ENCODE data around the gene ALKBH4. TPM values are rescaled to one million over a fixed set of nuclear protein-coding genes. Genes with fewer than 3 reads are reported as not detected.

ALKBH4 gene
- total RNA-seq (2021; fragmentation: NEBNext Ultra II Directional; extraction: Animal tissue kit (Norgen Biotek cat#: 25700)) (16.6 and 17.7 TPM in 2 replicates), polyA plus RNA-seq (2011; rRNA removed) (10.2 and 14.2 TPM in 2 replicates), polyA minus RNA-seq (2011; rRNA and poly(A)+ RNA removed) (1.9 and 3.4 TPM in 2 replicates)
- polyA plus RNA-seq (2011; cell fraction: cytosol; rRNA removed) = 14.9 TPM
- 7.7 TPM for polyA plus RNA-seq (2011; cell fraction: nucleus; rRNA removed)
- 10.7 to 14.9 TPM (median 12.4 TPM) in 4 replicates for polyA plus RNA-seq (2012, experiment 1 of 2)
- polyA plus RNA-seq (2012, experiment 2 of 2) = 13.3 TPM
- 12.5 TPM for polyA plus RNA-seq (2013, experiment 1 of 2)
- 12.3 TPM for polyA plus RNA-seq (2013, experiment 2 of 2)
- 6.5 TPM for polyA minus RNA-seq (2011; cell fraction: cytosol; rRNA and poly(A)+ RNA removed)
- polyA minus RNA-seq (2011; cell fraction: nucleus; rRNA and poly(A)+ RNA removed) = 7.7 TPM
- long read RNA-seq, experiment 1, partial matches to known transcripts = 4 of 9 reads
- long read RNA-seq, experiment 1, other reads (novel, unspliced or antisense) = 0 of 9 reads
- long read RNA-seq, experiment 2, transcript ALKBH4-201 (3 exons, 2,105 nt) = major isoform, 13 of 16 reads
- long read RNA-seq, experiment 2, partial matches to known transcripts = 0 of 16 reads
- long read RNA-seq, experiment 2, other reads (novel, unspliced or antisense) = 1 of 16 reads

DNA sequence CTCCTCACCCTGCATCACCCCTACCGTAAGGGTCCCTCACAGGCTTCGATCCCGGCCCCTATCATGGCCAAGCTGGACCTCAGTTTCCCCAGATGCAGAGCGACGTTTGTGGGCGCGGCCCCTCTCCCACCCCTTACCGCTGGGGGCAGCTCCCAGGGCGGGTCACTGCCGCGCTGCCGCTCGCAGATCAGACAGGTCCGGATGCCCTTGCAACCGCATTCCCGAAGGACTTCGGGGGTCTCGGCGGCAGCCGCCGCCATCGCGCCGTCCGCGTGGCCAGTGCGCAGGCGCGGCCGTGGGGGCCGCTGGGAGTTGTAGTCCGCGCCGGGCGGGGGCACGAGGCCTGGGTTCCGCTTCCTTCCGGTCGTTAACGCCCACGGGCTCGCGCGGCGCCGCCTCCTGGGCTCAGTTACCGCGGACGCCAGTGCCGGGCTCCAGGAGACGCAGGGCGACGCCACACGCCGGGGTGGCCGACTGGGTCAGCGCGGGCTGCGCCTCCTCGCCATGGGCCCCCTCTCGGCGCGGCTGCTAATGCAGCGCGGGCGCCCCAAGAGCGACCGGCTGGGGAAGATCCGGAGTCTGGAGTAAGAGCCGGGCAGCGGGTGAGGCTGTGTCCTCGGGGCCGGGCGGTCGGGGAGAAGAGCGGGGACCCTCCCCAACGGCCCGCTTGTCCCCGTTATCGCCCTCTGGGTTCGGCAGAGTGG lies at the start of gene ALKBH4, which contains the start of gene LRWD1:
ALKBH4 (minus strand) TSS at position 287 of the 704 bp plus-strand sequence; CDS start at position 260, 27 bp downstream.
LRWD1 (plus strand) TSS at position 408 of the 704 bp plus-strand sequence; CDS start at position 505, 97 bp downstream.
- peak within 1 kb of the TSS; percentile 64 for H2AFZ ChIP-seq (ENCODE audit: low read length)
- H3K9ac ChIP-seq (replicated peaks in 1 of 4; ENCODE audit: extremely low read depth in 1 of 4, low read depth in 3 of 4, low read length in 3 of 4) = peak within 1 kb of the TSS; percentile 68 to 86 (median 82)
- H4K91ac ChIP-seq (replicated peaks; ENCODE audit: insufficient read length, low read length) = peak within 1 kb of the TSS; percentile 93
- peak within 1 kb of the TSS; percentile 82 to 99 (median 88) for H3K4me3 ChIP-seq (ENCODE audit: extremely low read depth in 1 of 4, insufficient read depth in 2 of 4, low read depth in 3 of 4, low read length in 4 of 4)
- peak within 1 kb of the TSS; percentile 88 to 98 for H3K4me2 ChIP-seq (ENCODE audit: insufficient read depth in 1 of 2, low read depth in 2 of 2, low read length in 2 of 2)
- peak within 1 kb of the TSS; percentile 12; the same call in 1 of the 2 replicates for H3K27ac ChIP-seq (ENCODE audit: low read depth, low read length)
- no peak within 1 kb of the TSS for H3K14ac ChIP-seq (ENCODE audit: insufficient read length)
- H3K9me3 ChIP-seq (ENCODE audit: insufficient read depth in 2 of 2, low read depth in 1 of 2, low read length in 1 of 2) = no peaks in the 10 kb centered on the region
- ChIA-PET POLR2A (ENCODE audit: partially characterized antibody) (interaction anchor here (0.8 to 3.5 kb wide), 12 partner anchors 8 to 173 kb away, joined by 3 to 11 read pairs (median 5); no protein-coding TSS in a partner anchor), CTCF (ENCODE audit: partially characterized antibody) (interaction anchor here (0.6 to 2.1 kb wide), 9 partner anchors 15 to 302 kb away, joined by 3 to 8 read pairs (median 5); no protein-coding TSS in a partner anchor)
- no peak within 1 kb of the TSS for H2BK15ac ChIP-seq (ENCODE audit: low read length)
- 1% methylated on average over 44 of the region's 81 CpGs; no CpG with 5 or more reads in 1 of the 2 experiments for WGBS, 2 experiments (ENCODE audit: extremely low coverage in 1 of 2, insufficient coverage in 1 of 2, insufficient read length in 1 of 2, insufficient replicate concordance in 2 of 2, low coverage in 1 of 2, low lambda C conversion rate in 2 of 2, missing lambda C conversion rate in 1 of 2)
- H2BK5ac ChIP-seq (ENCODE audit: low read depth, low read length) = peak within 1 kb of the TSS; percentile 80; the same call in 1 of the 2 replicates
- H3K56ac ChIP-seq (replicated peaks; ENCODE audit: insufficient read length, low read depth, low read length) = peak within 1 kb of the TSS; percentile 90
- peaks cover 9% of the 10 kb centered on the region for H3K79me1 ChIP-seq (ENCODE audit: low read depth, low read length)
- H3K27me3 ChIP-seq (replicated peaks in 1 of 4; ENCODE audit: control insufficient read depth in 3 of 4, extremely low read depth in 1 of 4, insufficient read depth in 3 of 4, low read length in 3 of 4) = no peaks in the 10 kb centered on the region; a peak in 1 of 7 replicates
- peak within 1 kb of the TSS; percentile 94 for H4K8ac ChIP-seq (ENCODE audit: extremely low read depth, insufficient read depth, low read length)
- H2AK5ac ChIP-seq (ENCODE audit: low read depth, low read length) = peak within 1 kb of the TSS; percentile 32; the same call in 1 of the 2 replicates
- no peak within 1 kb of the TSS for H2BK20ac ChIP-seq (ENCODE audit: low read length)
- H3K4me1 ChIP-seq (replicated peaks in 1 of 4; ENCODE audit: control insufficient read depth in 3 of 4, insufficient read depth in 4 of 4, low read length in 3 of 4) = peaks cover 0 to 10% (median 1%) of the 10 kb centered on the region in 4 experiments; a peak in 3 of 7 replicates
- DNase-seq (ENCODE audit: low read depth in 1 of 2, low spot score in 2 of 2) = peak; percentile 70 to 97
- H3K18ac ChIP-seq (ENCODE audit: extremely low read depth, low read length) = peak within 1 kb of the TSS; percentile 90
- H3K36me3 ChIP-seq (ENCODE audit: control insufficient read depth in 2 of 4, insufficient read depth in 4 of 4, low read length in 3 of 4) = no peaks in the 10 kb centered on the region; a peak in 3 of 8 replicates
- peaks cover 0 to 7% of the 10 kb centered on the region in 2 experiments for H4K20me1 ChIP-seq (replicated peaks in 1 of 2; ENCODE audit: control insufficient read depth in 1 of 2, insufficient read depth in 2 of 2, low read length in 2 of 2)
- H3K23ac ChIP-seq (ENCODE audit: insufficient read length) = no peak within 1 kb of the TSS
- no peak within 1 kb of the TSS for H2BK12ac ChIP-seq (ENCODE audit: low read depth, low read length)
- H3K23me2 ChIP-seq (ENCODE audit: low read depth, low read length) = peaks cover 5% of the 10 kb centered on the region; the same call in 1 of the 2 replicates
- no peak for FAIRE-seq
- no peak within 1 kb of the TSS for H2BK120ac ChIP-seq (replicated peaks; ENCODE audit: low read depth, low read length)
- peaks cover 0 to 11% of the 10 kb centered on the region in 2 experiments; a peak in 2 of 4 replicates for H3K79me2 ChIP-seq (ENCODE audit: control insufficient read depth in 1 of 2, insufficient read depth in 2 of 2, low read length in 2 of 2)
- H4K5ac ChIP-seq (ENCODE audit: insufficient read length, low read depth, low read length) = peak within 1 kb of the TSS; percentile 73
- peak within 1 kb of the TSS; percentile 81 for H3K4ac ChIP-seq (replicated peaks; ENCODE audit: insufficient read length, low read depth, low read length)
- TF ChIP-seq POLR2AphosphoS5 (IDR thresholded peaks at IDR 0.05; ENCODE audit: low read depth, low read length) = no peak
- no peak for TF ChIP-seq HDAC6 (IDR thresholded peaks at IDR 0.05; ENCODE audit: low read depth, low read length)
- peak; percentile 79 for TF ChIP-seq RBBP5 (IDR thresholded peaks at IDR 0.05; ENCODE audit: borderline replicate concordance, low read depth, low read length)
- no peak; the same call in 1 of the 2 replicates for TF ChIP-seq KDM5A (IDR thresholded peaks at IDR 0.05; ENCODE audit: low read length)
- no peak for TF ChIP-seq RXRA (IDR thresholded peaks at IDR 0.05; ENCODE audit: insufficient read depth, low read depth, low read length)
- TF ChIP-seq FOSL1 (IDR thresholded peaks at IDR 0.05; ENCODE audit: insufficient read depth, low read depth, low read length) = no peak
- peak; percentile 94 for TF ChIP-seq YY1 (IDR thresholded peaks at IDR 0.05; ENCODE audit: low read depth, low read length)
- 0 out of 2 replicates have a peak, but pooled peaks have one; percentile 22 for TF ChIP-seq SP1 (IDR thresholded peaks at IDR 0.05; ENCODE audit: low read depth, low read length)
- TF ChIP-seq TAF7 (optimal IDR thresholded peaks at IDR 0.05; ENCODE audit: borderline replicate concordance, low read depth, low read length) = peak; percentile 42
